Naive B cell (primary cell): ENCODE results near the gene PI4KB. TPM values are rescaled to one million over a fixed set of nuclear protein-coding genes. Genes with fewer than 3 reads are reported as not detected.
A peak's percentile ranks its signal among the peaks of the same experiment; 100 is the strongest.
"Not testable (repeated sequence)": the region's sequence is repeated elsewhere in the genome, so short reads cannot be mapped to it uniquely, and the experiment has no call there.

Experiments used
- ATAC-seq, 2 donors: fragments of 150-1000 bp; cut with Tn5 transposase; 2 replicates each; pipeline ENCODE4 v1.10.0; 2021; ENCODE audit warnings: low read depth in 2 of 2, mild to moderate bottlenecking in 2 of 2, moderate library complexity in 2 of 2
- DNase-seq: peaks from one replicate; pipeline ENCODE4 v3.0.0; 2022
- H3K27ac Mint-ChIP-seq, 6 donors: one replicate each; pipeline ENCODE4 v1.8.0; 2020 to 2022; ENCODE audit warnings: mild to moderate bottlenecking in 6 of 6, mixed read lengths in 6 of 6, moderate library complexity in 5 of 6, inconsistent platforms in 2 of 6
- H3K27me3 Mint-ChIP-seq, 3 donors: one replicate each; pipeline ENCODE4 v1.8.0; 2021 to 2022; ENCODE audit warnings: mixed read lengths in 3 of 3, mild to moderate bottlenecking in 1 of 3
- H3K36me3 Mint-ChIP-seq, 2 donors: one replicate each; pipeline ENCODE4 v1.8.0; 2020 to 2022; ENCODE audit warnings: mixed read lengths in 2 of 2, inconsistent platforms in 1 of 2, mild to moderate bottlenecking in 1 of 2
- H3K4me1 Mint-ChIP-seq, 3 donors: one replicate each; pipeline ENCODE4 v1.8.0; 2020 to 2022; ENCODE audit warnings: mixed read lengths in 3 of 3, inconsistent platforms in 1 of 3, mild to moderate bottlenecking in 1 of 3, moderate library complexity in 1 of 3
- H3K4me3 Mint-ChIP-seq, 8 donors: one replicate each; pipeline ENCODE4 v1.8.0; 2020 to 2022; ENCODE audit warnings: mild to moderate bottlenecking in 8 of 8, mixed read lengths in 8 of 8, moderate library complexity in 8 of 8, inconsistent platforms in 2 of 8
- H3K9me3 Mint-ChIP-seq, 7 donors: one replicate each; pipeline ENCODE4 v1.8.0; 2020 to 2022; ENCODE audit warnings: mixed read lengths in 7 of 7, mild to moderate bottlenecking in 5 of 7, inconsistent platforms in 2 of 7, moderate library complexity in 1 of 7
- polyA plus RNA-seq, 6 donors: library from polyadenylated mRNA; unstranded; fragments of 300-500 nt; fragmentation: Illumina TruSeq; gene quantifications; one replicate each; pipeline ENCODE4 v1.2.3, GENCODE V29; 2021; ENCODE audit warnings: low read depth in 6 of 6

The PI4KB gene
- polyA plus RNA-seq, 6 donors from 2014 or later, result 35.0 to 80.3 (median 61.5) TPM

DNA sequence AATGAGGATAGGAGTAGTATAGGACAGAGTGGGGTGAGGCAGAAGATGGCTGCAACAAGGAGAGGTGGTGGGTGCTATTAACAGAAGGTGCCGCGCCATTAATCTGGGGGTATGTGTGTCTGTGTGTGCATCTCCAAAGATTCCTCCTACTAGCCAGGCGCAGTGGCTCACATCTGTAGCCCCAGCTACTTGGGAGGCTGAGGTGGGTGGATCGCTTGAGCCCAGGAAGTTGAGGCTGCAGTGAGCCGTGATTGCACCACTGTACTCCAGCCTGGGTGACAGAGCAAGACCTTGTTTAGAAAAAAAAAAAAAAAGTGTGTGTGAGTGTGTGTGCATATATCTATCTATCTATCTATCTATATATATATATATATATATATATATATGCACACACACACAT is 51.9 kb downstream of the PI4KB start:
- DNase-seq, H3K9me3 Mint-ChIP-seq, H3K36me3 Mint-ChIP-seq, H3K4me3 Mint-ChIP-seq, H3K27me3 Mint-ChIP-seq, H3K27ac Mint-ChIP-seq, ATAC-seq: not testable (repeated sequence)
- H3K4me1 Mint-ChIP-seq, result peaks cover 31 to 48% (median 34%) of the 10 kb centered on the region in 3 donors

DNA sequence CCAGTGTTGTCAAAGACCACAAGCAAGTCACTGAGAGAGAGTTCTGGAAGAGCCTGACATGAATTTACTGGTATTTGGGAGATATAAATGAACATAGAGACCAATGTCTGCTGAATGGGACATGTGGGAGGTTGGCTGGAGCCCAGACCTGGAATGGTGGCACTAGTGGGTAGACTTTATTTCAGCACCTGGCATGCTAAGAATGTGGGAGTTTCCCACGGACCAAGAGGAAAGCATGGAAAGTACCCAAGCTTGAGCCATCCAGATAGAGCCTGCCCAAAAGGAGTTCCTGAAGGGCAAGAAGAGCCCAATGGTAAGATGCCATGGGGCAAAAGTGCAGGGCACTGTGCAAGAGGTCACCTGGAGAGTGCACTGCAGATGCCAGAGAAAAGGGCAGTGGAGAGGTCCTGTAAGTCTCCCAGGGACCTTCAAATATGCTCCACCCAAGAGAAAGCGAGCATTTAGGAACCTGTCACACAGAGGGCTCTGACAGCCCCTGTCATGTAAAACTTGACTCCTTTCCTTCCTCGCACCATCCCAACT is 53.2 kb downstream of the PI4KB start:
- Mint-ChIP-seq H3K9me3 (peaks cover 0 to 5% (median 0%) of the 10 kb centered on the region in 7 donors), H3K4me3 (peak overlapping the region in 1 of 8 donors; percentile 70), H3K36me3 (peaks cover 0 to 12% of the 10 kb centered on the region in 2 donors), H3K27me3 (no peaks in the 10 kb centered on the region), H3K4me1 (peaks cover 28 to 40% (median 32%) of the 10 kb centered on the region in 3 donors), H3K27ac (peak overlapping the region in 3 of 6 donors; percentile 8 to 83 (median 20))
- DNase-seq (no peak), ATAC-seq (no peak)

DNA sequence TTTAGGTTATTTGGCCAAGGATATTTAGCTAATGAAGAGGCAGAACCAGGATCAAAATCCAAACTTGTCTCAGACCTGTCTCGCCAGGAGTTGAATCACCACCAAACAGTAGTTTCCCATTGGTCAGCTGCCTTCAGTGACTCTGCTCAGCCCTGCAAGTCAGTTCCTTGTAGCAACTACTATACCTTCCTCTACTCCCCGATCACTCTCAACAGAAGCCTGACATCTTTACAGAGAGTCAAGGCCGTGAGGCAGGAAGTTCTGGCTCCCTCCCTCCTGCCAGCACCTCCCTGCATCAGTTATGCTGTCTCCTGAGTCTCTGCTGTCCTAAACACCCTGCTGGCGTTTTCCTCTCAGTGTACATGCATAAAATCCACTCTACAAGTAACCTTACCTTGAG is 59.5 kb downstream of the PI4KB start:
- no peaks in the 10 kb centered on the region for H3K27me3 Mint-ChIP-seq
- no peak for DNase-seq
- ATAC-seq, result no peak
- peaks cover 0 to 38% of the 10 kb centered on the region in 2 donors for H3K36me3 Mint-ChIP-seq
- H3K27ac Mint-ChIP-seq, result peak overlapping the region in 1 of 6 donors; percentile 77
- H3K4me3 Mint-ChIP-seq, result no peak overlapping the region
- no peaks in the 10 kb centered on the region for H3K9me3 Mint-ChIP-seq
- H3K4me1 Mint-ChIP-seq, result peaks cover 19 to 27% (median 19%) of the 10 kb centered on the region in 3 donors

DNA sequence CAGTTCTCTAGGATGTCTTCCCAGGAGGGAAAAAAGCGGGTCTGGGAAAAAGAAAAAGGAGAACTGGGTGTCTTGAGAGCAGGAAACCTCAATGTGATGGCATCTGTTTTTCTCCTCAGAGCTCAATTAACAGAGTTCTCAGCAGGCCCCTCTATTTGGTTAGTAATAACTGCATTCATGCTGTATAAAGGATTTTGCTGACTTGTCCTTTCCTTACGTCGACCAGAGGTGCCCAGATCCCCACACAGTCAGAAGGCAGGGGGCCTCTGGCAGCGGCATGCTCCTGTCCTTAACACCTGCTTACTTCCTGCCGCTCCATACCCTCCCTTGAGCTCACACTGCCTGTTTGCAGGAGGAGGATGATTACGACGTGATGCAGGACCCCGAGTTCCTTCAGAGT is 60.4 kb downstream of the PI4KB start:
- DNase-seq, result no peak
- no peaks in the 10 kb centered on the region for H3K27me3 Mint-ChIP-seq
- ATAC-seq, result no peak
- H3K4me3 Mint-ChIP-seq, result no peak overlapping the region
- peaks cover 0 to 38% of the 10 kb centered on the region in 2 donors for H3K36me3 Mint-ChIP-seq
- peak overlapping the region in 1 of 6 donors; percentile 28 for H3K27ac Mint-ChIP-seq
- H3K9me3 Mint-ChIP-seq, result no peaks in the 10 kb centered on the region
- peaks cover 19 to 27% (median 19%) of the 10 kb centered on the region in 3 donors for H3K4me1 Mint-ChIP-seq

DNA sequence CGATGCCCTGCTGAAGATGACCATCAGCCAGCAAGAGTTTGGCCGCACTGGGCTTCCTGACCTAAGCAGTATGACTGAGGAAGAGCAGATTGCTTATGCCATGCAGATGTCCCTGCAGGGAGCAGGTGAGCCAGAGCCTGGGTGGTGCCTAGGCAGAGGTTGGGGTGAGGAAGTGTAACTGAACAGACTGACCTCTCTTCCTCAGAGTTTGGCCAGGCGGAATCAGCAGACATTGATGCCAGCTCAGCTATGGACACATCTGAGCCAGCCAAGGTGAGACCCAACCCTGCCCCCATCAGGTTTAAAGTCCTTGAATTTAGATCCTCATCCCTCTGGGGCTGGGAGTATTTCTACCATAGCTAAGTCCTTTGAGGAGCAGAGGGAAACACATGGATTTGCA is 60.9 kb downstream of the PI4KB start:
- no peaks in the 10 kb centered on the region for H3K9me3 Mint-ChIP-seq
- H3K4me3 Mint-ChIP-seq, result no peak overlapping the region
- no peak for DNase-seq
- ATAC-seq, result no peak
- H3K27me3 Mint-ChIP-seq, result no peaks in the 10 kb centered on the region
- peaks cover 0 to 34% of the 10 kb centered on the region in 2 donors for H3K36me3 Mint-ChIP-seq
- H3K27ac Mint-ChIP-seq, result peak overlapping the region in 3 of 6 donors; percentile 28 to 85 (median 70)
- H3K4me1 Mint-ChIP-seq, result peaks cover 19 to 30% (median 19%) of the 10 kb centered on the region in 3 donors

DNA sequence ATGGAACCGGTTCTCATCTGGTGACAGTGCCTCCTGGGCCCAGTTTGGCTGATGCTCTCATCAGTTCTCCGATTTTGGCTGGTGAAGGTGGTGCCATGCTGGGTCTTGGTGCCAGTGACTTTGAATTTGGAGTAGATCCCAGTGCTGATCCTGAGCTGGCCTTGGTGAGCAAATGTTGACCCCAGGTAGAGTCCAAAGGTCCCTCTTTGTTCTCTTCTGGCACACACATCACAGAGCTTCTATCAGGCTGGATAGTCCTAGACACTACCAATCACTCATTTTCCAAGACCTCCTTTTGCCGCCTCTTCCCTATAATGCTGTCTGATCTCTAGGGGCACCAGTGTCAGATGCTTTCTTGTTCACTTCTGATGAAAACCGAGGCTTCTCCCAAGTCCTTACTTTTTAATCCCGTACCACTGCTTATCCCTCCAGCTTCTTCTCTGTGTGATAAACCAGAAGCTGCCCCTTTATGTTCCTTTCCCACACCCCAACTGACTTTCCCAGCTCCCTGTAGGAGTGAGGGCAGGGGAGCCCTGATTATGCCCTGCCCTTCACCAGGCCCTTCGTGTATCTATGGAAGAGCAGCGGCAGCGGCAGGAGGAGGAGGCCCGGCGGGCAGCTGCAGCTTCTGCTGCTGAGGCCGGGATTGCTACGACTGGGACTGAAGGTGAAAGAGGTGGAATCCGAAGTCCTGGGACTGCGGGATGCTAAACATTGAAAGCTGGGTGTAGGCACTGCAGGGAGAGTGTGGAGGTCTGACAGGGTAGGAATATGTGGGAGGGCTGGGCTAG is 61.6 kb downstream of the PI4KB start:
- Mint-ChIP-seq H3K4me1 (peaks cover 19 to 30% (median 19%) of the 10 kb centered on the region in 3 donors), H3K9me3 (no peaks in the 10 kb centered on the region), H3K4me3 (peak overlapping the region in 1 of 8 donors; percentile 65), H3K27ac (peak overlapping the region in 5 of 6 donors; percentile 2 to 92 (median 70)), H3K36me3 (peaks cover 0 to 32% of the 10 kb centered on the region in 2 donors), H3K27me3 (no peaks in the 10 kb centered on the region)
- DNase-seq, result no peak
- no peak for ATAC-seq

DNA sequence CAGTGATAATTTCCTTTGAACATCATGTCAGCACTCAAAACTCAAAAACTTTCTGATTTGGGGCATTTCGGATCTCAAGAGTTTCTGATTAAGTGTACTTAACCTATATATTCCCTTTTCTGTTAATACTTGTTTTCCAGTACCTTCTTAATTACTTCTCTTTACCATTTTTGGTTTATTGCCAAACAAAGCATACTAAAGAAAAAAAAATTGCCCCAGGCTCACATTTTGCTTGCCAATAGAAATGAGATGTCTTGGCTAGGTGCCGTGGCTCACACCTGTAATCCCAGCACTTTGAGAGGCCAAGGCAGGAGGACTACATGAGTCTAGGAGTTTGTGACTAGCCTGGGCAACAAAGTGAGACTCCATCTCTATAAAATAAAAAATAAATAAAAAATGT is 67.9 kb downstream of the PI4KB start:
- Mint-ChIP-seq H3K27ac (peak overlapping the region in 1 of 6 donors; percentile 27), H3K27me3 (no peaks in the 10 kb centered on the region), H3K4me3 (peak overlapping the region in 1 of 8 donors; percentile 66), H3K4me1 (peaks cover 28 to 49% (median 42%) of the 10 kb centered on the region in 3 donors), H3K9me3 (no peaks in the 10 kb centered on the region), H3K36me3 (no peaks in the 10 kb centered on the region)
- ATAC-seq, result no peak
- no peak for DNase-seq

DNA sequence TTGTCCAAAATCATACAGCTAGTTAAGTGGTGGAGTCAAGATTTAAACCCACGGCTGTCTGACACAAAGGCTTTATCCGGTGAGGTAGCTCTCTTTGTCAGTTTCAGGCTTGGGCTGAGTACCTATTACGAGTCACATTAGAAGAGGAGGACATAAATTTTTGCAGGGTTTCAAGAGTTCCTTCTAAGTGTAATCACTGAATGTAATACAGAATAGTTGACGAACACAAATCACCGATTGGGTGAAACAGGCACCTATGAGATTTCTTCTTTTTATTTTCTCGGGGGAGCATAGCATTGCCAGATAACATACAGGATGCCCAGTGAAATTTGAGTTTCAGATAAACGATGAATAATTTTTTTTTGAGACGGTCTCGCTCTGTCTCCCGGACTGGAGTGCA is 71.8 kb downstream of the PI4KB start:
- Mint-ChIP-seq H3K4me3 (peak overlapping the region; percentile 87 to 99 (median 96)), H3K36me3 (no peaks in the 10 kb centered on the region), H3K9me3 (no peaks in the 10 kb centered on the region), H3K27ac (peak overlapping the region; percentile 88 to 98 (median 98)), H3K4me1 (peaks cover 24 to 45% (median 39%) of the 10 kb centered on the region in 3 donors), H3K27me3 (no peaks in the 10 kb centered on the region)
- ATAC-seq (no peak), DNase-seq (no peak)

DNA sequence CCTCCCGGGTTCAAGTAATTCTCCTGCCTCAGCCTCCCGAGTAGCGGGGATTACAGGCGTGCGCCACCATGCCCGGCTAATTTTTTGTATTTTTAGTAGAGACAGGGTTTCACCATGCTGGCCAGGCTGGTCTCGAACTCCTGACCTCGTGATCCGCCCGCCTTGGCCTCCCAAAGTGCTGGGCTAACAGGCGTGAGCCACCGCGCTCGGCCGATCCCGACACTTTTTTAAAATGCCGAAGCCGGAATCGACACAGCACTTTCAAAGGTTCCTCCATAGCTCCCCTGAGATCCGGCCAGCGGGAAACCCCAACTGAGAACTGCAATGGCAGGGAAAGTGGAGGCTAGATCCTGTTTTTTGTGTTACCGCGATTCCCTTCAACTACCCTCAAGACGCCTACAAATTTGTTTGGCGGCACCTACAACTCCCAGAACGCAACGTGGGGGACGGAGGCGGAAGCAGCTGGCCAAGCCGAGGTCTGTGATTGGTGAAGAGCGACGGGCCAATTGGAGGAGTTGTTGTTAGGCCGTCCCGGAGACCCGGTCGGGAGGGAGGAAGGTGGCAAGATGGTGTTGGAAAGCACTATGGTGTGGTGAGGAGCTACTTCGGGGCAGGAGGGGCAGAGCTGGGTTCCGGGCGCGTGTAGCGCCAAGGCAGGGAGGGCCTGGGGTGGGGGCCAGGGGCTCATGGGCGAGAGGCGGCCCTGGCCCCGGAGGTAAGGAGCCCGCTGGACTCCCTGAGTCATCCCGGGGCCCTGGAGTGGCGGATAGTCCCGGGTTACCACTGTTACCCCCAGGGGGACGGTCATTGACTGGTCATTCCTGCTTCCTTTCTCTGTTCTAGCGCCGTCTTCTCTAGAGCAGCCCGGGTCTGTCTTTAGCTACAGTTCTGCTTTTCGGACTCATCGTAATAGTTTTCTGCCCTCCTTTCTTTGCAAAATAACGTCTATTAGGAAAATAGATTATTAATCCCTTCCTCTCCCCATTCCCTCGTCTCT is 72.7 kb downstream of the PI4KB start, which contains the start of gene PSMD4:
TSS of gene PSMD4 (plus strand) at position 518 of the 997 bp plus-strand sequence. CDS start at position 567, 49 bp downstream.
- DNase-seq (peak; percentile 91), ATAC-seq (peak; percentile 95)
- peaks cover 24 to 44% (median 39%) of the 10 kb centered on the region in 3 donors for H3K4me1 Mint-ChIP-seq
- no peaks in the 10 kb centered on the region for H3K36me3 Mint-ChIP-seq
- no peaks in the 10 kb centered on the region for H3K27me3 Mint-ChIP-seq
- peak within 1 kb of the TSS; percentile 87 to 99 (median 96) for H3K4me3 Mint-ChIP-seq
- no peaks in the 10 kb centered on the region for H3K9me3 Mint-ChIP-seq
- peak within 1 kb of the TSS; percentile 88 to 98 (median 98) for H3K27ac Mint-ChIP-seq

DNA sequence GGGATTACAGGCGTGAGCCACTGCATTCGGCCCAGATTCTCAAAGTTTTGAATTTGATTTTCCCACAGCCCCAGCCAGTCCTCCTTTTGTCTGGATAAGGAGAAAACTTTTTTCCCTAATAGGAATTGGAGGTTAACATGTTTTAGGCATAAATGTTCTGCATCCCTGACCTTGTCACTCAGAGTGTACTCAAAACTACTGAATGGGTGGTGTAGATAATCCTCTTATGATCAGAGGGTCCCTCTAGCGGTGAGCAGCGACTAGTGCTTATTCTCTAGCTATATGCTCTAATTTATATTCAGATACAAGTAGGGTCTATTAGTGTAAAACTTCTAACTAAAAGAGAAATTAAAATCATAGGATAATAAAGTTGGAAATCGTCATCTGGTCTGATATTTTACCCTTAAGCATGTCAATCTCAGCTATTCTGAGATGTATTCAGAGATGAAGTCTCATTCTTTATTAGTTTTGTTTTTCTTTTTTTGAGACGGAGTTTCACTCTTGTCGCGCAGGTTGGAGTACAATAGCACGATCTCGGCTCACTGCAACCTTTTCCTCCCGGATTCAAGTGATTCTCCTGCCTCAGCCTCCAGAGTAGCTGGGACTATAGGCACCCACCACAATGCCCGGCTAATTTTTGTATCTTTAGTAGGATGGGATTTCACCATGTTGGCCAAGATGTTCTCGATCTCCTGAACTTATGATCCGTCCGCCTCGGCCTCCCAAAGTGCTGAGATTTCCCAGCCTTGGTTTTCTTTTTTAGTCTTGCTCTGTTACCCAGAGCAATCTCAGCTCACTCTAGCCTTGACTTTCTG is 75.4 kb downstream of the PI4KB start:
- Mint-ChIP-seq H3K36me3 (peaks cover 0 to 10% of the 10 kb centered on the region in 2 donors), H3K27ac (peak overlapping the region in 3 of 6 donors; percentile 9 to 86 (median 57)), H3K4me3 (peak overlapping the region in 1 of 8 donors; percentile 73), H3K4me1 (peaks cover 15 to 29% (median 22%) of the 10 kb centered on the region in 3 donors), H3K27me3 (no peaks in the 10 kb centered on the region), H3K9me3 (peaks cover 0 to 1% (median 0%) of the 10 kb centered on the region in 7 donors)
- ATAC-seq (peak; percentile 49 to 60), DNase-seq (peak; percentile 59)

DNA sequence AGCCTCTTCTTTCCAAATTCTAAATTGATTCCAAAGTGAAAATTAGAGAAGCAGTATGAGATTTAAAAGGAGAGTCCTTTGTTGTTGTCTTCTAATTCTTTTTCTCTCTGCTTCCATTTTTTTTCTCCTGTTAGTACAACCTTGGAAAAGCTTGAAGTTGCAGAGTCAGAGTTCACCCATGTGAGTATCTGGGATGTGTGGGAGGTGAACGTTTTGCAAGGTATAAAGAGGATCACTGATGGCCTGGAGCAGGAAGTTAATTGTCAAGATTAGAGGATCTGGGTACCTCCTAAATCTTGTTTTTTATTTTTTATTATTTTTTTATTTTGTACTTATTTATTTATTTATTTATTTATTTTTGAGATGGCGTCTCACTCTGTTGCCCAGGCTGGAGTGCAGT is 80.4 kb downstream of the PI4KB start:
- Mint-ChIP-seq H3K27ac (peak overlapping the region in 2 of 6 donors; percentile 44 to 71), H3K9me3 (peaks cover 0 to 1% (median 0%) of the 10 kb centered on the region in 7 donors), H3K36me3 (peaks cover 18 to 37% of the 10 kb centered on the region in 2 donors), H3K27me3 (no peaks in the 10 kb centered on the region), H3K4me3 (no peak overlapping the region), H3K4me1 (peaks cover 0 to 8% (median 0%) of the 10 kb centered on the region in 3 donors)
- ATAC-seq (no peak), DNase-seq (no peak)

DNA sequence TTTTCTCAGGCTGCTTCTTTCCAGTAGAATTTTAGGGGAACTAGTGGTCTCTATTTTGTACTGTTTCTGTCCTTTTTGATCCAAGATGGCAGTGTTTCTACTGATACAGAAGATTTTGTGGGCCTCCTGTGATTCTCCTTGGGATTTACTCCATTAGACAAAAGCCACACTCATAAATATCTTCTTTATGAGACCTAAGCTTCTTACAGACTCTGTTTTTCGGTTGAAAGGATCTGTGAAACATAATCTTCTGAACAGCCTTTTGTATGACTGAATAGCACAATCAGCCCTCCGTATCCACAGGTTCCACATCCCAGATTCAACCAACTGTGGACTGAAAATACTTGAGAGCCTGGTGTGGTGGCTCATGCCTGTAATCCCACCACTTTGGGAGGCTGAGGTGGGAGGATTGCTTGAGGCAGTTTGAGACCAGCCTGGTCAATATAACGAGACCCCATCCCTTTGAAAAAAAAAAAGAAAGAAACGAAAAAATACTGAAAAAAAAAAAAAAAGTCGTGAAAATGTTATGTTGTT is 83.5 kb downstream of the PI4KB start:
- H3K27me3 Mint-ChIP-seq, result no peaks in the 10 kb centered on the region
- DNase-seq (no peak), ATAC-seq (no peak)
- H3K27ac Mint-ChIP-seq, result peak overlapping the region in 2 of 6 donors; percentile 39 to 59
- no peak overlapping the region for H3K4me3 Mint-ChIP-seq
- peaks cover 0 to 3% (median 0%) of the 10 kb centered on the region in 3 donors for H3K4me1 Mint-ChIP-seq
- H3K36me3 Mint-ChIP-seq, result peaks cover 18 to 46% of the 10 kb centered on the region in 2 donors
- peaks cover 0 to 1% (median 0%) of the 10 kb centered on the region in 7 donors for H3K9me3 Mint-ChIP-seq
